Trophoblast cell (in vitro differentiated cells and primary cell): ENCODE measurements around the gene COQ9.

Source experiments
- DNase-seq, 2 donors: peaks; one replicate each; pipeline ENCODE4 v3.0.0-alpha.2; 2016
- H2AFZ ChIP-seq: 2 replicates; pipeline ENCODE4 v1.6.1; 2013; ENCODE audit warnings: low read length, moderate library complexity, mild to moderate bottlenecking; ENCODE audit not compliant: insufficient read depth, poor library complexity
- H2AK5ac ChIP-seq: 2 replicates; pipeline ENCODE4 v1.6.1; 2013; ENCODE audit warnings: mild to moderate bottlenecking, low read length
- H2BK120ac ChIP-seq: 2 replicates; pipeline ENCODE4 v1.6.1; 2013; ENCODE audit warnings: low read length, mild to moderate bottlenecking, moderate library complexity; ENCODE audit not compliant: insufficient read depth, poor library complexity
- H2BK12ac ChIP-seq: 2 replicates; pipeline ENCODE4 v1.6.1; 2013; ENCODE audit warnings: mild to moderate bottlenecking, low read length, moderate library complexity
- H2BK5ac ChIP-seq: 2 replicates; pipeline ENCODE4 v1.6.1; 2013; ENCODE audit warnings: low read length, low read depth, moderate library complexity, mild to moderate bottlenecking; ENCODE audit not compliant: poor library complexity
- H3K14ac ChIP-seq: 2 replicates; pipeline ENCODE4 v1.6.1; 2013; ENCODE audit warnings: mild to moderate bottlenecking, low read length
- H3K18ac ChIP-seq: 2 replicates; pipeline ENCODE4 v1.6.1; 2013; ENCODE audit warnings: mild to moderate bottlenecking, low read length
- H3K23ac ChIP-seq: 2 replicates; pipeline ENCODE4 v1.6.1; 2013; ENCODE audit warnings: low read length
- H3K27ac ChIP-seq: 2 replicates; pipeline ENCODE4 v1.5.1; 2013; ENCODE audit warnings: low read depth, mild to moderate bottlenecking, inconsistent platforms, low read length, moderate library complexity
- H3K27me3 ChIP-seq: 2 replicates; pipeline ENCODE4 v1.6.1; 2013; ENCODE audit warnings: inconsistent platforms, mild to moderate bottlenecking, low read length, moderate library complexity; ENCODE audit not compliant: insufficient read depth
- H3K36me3 ChIP-seq, 2 experiments: 1 replicate in 1 of 2; 2 replicates in 1 of 2; pipeline ENCODE4 v1.6.1; 2013; ENCODE audit warnings: low read length in 2 of 2, mild to moderate bottlenecking in 2 of 2, moderate library complexity in 1 of 2; ENCODE audit not compliant: insufficient read depth in 2 of 2, control insufficient read depth in 1 of 2
- H3K4ac ChIP-seq: 2 replicates; pipeline ENCODE4 v1.6.1; 2013; ENCODE audit warnings: low read depth, mild to moderate bottlenecking, low read length, moderate library complexity
- H3K4me1 ChIP-seq, 2 experiments: 1 replicate in 1 of 2; 2 replicates in 1 of 2; pipeline ENCODE4 v1.6.1; 2013; ENCODE audit warnings: low read length in 2 of 2, mild to moderate bottlenecking in 2 of 2, moderate library complexity in 1 of 2; ENCODE audit not compliant: insufficient read depth in 2 of 2, control insufficient read depth in 1 of 2
- H3K4me2 ChIP-seq: 2 replicates; pipeline ENCODE4 v1.6.1; 2013; ENCODE audit warnings: inconsistent platforms, mild to moderate bottlenecking, low read length, moderate library complexity
- H3K4me3 ChIP-seq: 2 replicates; pipeline ENCODE4 v1.5.1; 2013; ENCODE audit warnings: mild to moderate bottlenecking, low read depth, low read length, inconsistent platforms
- H3K79me1 ChIP-seq: one replicate; pipeline ENCODE4 v1.6.1; 2013; ENCODE audit warnings: low read length
- H3K79me2 ChIP-seq: 2 replicates; pipeline ENCODE4 v1.6.1; 2013; ENCODE audit warnings: low read length, mild to moderate bottlenecking; ENCODE audit not compliant: control insufficient read depth, insufficient read depth, poor library complexity
- H3K9ac ChIP-seq: 2 replicates; pipeline ENCODE4 v1.6.1; 2013; ENCODE audit warnings: mild to moderate bottlenecking, low read length
- H3K9me3 ChIP-seq: 2 replicates; pipeline ENCODE4 v1.6.1; 2013; ENCODE audit warnings: low read depth, mild to moderate bottlenecking, control low read depth, inconsistent platforms, low read length; ENCODE audit not compliant: insufficient read depth
- H4K12ac ChIP-seq: 2 replicates; pipeline ENCODE4 v1.6.1; 2013; ENCODE audit warnings: low read depth, mild to moderate bottlenecking, low read length, moderate library complexity
- H4K8ac ChIP-seq: 2 replicates; pipeline ENCODE4 v1.6.1; 2013; ENCODE audit warnings: low read depth, mild to moderate bottlenecking, low read length, moderate library complexity
- H4K91ac ChIP-seq: one replicate; pipeline ENCODE4 v1.6.1; 2013; ENCODE audit warnings: low read depth, mild to moderate bottlenecking, low read length, moderate library complexity
- WGBS: extraction: QIAGEN DNeasy Blood & Tissue Kit; methylation state at CpG from one replicate; pipeline ENCODE4 v1.1.7; 2013; ENCODE audit warnings: missing lambda C conversion rate; ENCODE audit not compliant: insufficient read length, insufficient coverage; ENCODE audit errors: extremely low coverage; 5-methylcytosine and 5-hydroxymethylcytosine counted together

COQ9 gene

GRCh38 chr16:57479976-57480753 is 32.9 kb downstream of the COQ9 start:
- peaks cover 3% of the 10 kb centered on the region for H3K9me3 ChIP-seq
- no CpG with 5 or more reads among the region's 15 CpGs for WGBS
- H2AK5ac ChIP-seq = no peak overlapping the region
- H3K18ac ChIP-seq = peak overlapping the region; percentile 19
- H3K14ac ChIP-seq = peak overlapping the region; percentile 66
- H3K4ac ChIP-seq = peak overlapping the region; percentile 89
- peak overlapping the region; percentile 49 for H3K4me2 ChIP-seq
- no peak overlapping the region for H3K9ac ChIP-seq
- peaks cover 71 to 84% of the 10 kb centered on the region in 2 experiments for H3K4me1 ChIP-seq
- H4K91ac ChIP-seq = peak overlapping the region; percentile 65
- no peak overlapping the region for H3K4me3 ChIP-seq
- peak overlapping the region; percentile 66 for H2BK5ac ChIP-seq
- no peak overlapping the region for H3K23ac ChIP-seq
- H3K36me3 ChIP-seq = peaks cover 81 to 91% of the 10 kb centered on the region in 2 experiments
- peak overlapping the region; percentile 70 for H3K27ac ChIP-seq
- no peak overlapping the region for H4K12ac ChIP-seq
- H3K27me3 ChIP-seq = no peaks in the 10 kb centered on the region
- DNase-seq = peak; percentile 43 to 69
- H3K79me1 ChIP-seq = peaks cover 63% of the 10 kb centered on the region
- H2AFZ ChIP-seq = no peak overlapping the region
- H2BK12ac ChIP-seq = peak overlapping the region; percentile 38
- peaks cover 66% of the 10 kb centered on the region for H3K79me2 ChIP-seq
- peak overlapping the region; percentile 57 for H2BK120ac ChIP-seq
- H4K8ac ChIP-seq = peak overlapping the region; percentile 72

- no CpG with 5 or more reads among the region's 6 CpGs for WGBS
- Histone ChIP-seq H3K4me1 (peaks cover 66 to 82% of the 10 kb centered on the region in 2 experiments), H3K9ac (no peak overlapping the region)
Observed at GRCh38 chr16:57480754-57481230, 33.5 kb downstream of the COQ9 start.

GRCh38 chr16:57481421-57481820 is 34.1 kb downstream of the COQ9 start:
- Histone ChIP-seq H3K9me3 (peaks cover 3% of the 10 kb centered on the region), H2AFZ (no peak overlapping the region), H3K4ac (peak overlapping the region; percentile 89), H2BK12ac (peak overlapping the region; percentile 12), H3K4me3 (no peak overlapping the region), H3K4me2 (no peak overlapping the region), H3K18ac (peak overlapping the region; percentile 73), H3K14ac (peak overlapping the region; percentile 50), H2AK5ac (no peak overlapping the region), H2BK5ac (peak overlapping the region; percentile 59), H3K27me3 (no peaks in the 10 kb centered on the region), H4K91ac (peak overlapping the region; percentile 65), H3K79me1 (peaks cover 69% of the 10 kb centered on the region), H4K12ac (peak overlapping the region; percentile 28), H3K27ac (peak overlapping the region; percentile 70), H3K9ac (no peak overlapping the region), H3K23ac (no peak overlapping the region), H3K4me1 (peaks cover 60 to 76% of the 10 kb centered on the region in 2 experiments), H2BK120ac (peak overlapping the region; percentile 1), H3K79me2 (peaks cover 76% of the 10 kb centered on the region), H4K8ac (peak overlapping the region; percentile 40), H3K36me3 (peaks cover 73 to 83% of the 10 kb centered on the region in 2 experiments)
- no peak for DNase-seq
- no CpG with 5 or more reads among the region's 4 CpGs for WGBS

More at GRCh38 chr16:57480754-57481230, 33.5 kb downstream of the COQ9 start:
- H4K91ac ChIP-seq = peak overlapping the region; percentile 65
- H3K23ac ChIP-seq = no peak overlapping the region
- no peak overlapping the region for H3K4me3 ChIP-seq
- H3K79me1 ChIP-seq = peaks cover 67% of the 10 kb centered on the region
- H3K27ac ChIP-seq = peak overlapping the region; percentile 70
- H2AK5ac ChIP-seq = no peak overlapping the region
- H3K27me3 ChIP-seq = no peaks in the 10 kb centered on the region
- H4K8ac ChIP-seq = peak overlapping the region; percentile 43
- peak overlapping the region; percentile 89 for H3K4ac ChIP-seq
- no peak for DNase-seq
- peak overlapping the region; percentile 10 for H3K4me2 ChIP-seq
- H4K12ac ChIP-seq = peak overlapping the region; percentile 4
- peak overlapping the region; percentile 50 for H2BK12ac ChIP-seq
- H2AFZ ChIP-seq = no peak overlapping the region
- peak overlapping the region; percentile 73 for H3K18ac ChIP-seq
- peaks cover 3% of the 10 kb centered on the region for H3K9me3 ChIP-seq
- H3K14ac ChIP-seq = peak overlapping the region; percentile 50
- peak overlapping the region; percentile 1 for H2BK120ac ChIP-seq
- H2BK5ac ChIP-seq = peak overlapping the region; percentile 73
- H3K36me3 ChIP-seq = peaks cover 80 to 89% of the 10 kb centered on the region in 2 experiments
- peaks cover 72% of the 10 kb centered on the region for H3K79me2 ChIP-seq

GRCh38 chr16:57482845-57483545 is 35.7 kb downstream of the COQ9 start:
- Histone ChIP-seq H3K36me3 (peaks cover 58 to 67% of the 10 kb centered on the region in 2 experiments), H3K9ac (peak overlapping the region; percentile 8)

More at GRCh38 chr16:57482845-57483545, 35.7 kb downstream of the COQ9 start:
- no CpG with 5 or more reads among the region's 14 CpGs for WGBS
- DNase-seq = no peak
- Histone ChIP-seq H2BK5ac (peak overlapping the region; percentile 32), H3K4me3 (no peak overlapping the region), H2BK120ac (no peak overlapping the region), H3K27ac (peak overlapping the region; percentile 89), H3K14ac (peak overlapping the region; percentile 5), H4K91ac (peak overlapping the region; percentile 44), H3K4ac (peak overlapping the region; percentile 64), H3K79me1 (peaks cover 77% of the 10 kb centered on the region), H3K18ac (peak overlapping the region; percentile 23), H3K4me2 (peak overlapping the region; percentile 88), H2BK12ac (no peak overlapping the region), H3K4me1 (peaks cover 57 to 76% of the 10 kb centered on the region in 2 experiments), H3K27me3 (no peaks in the 10 kb centered on the region), H3K79me2 (peaks cover 68% of the 10 kb centered on the region), H3K9me3 (no peaks in the 10 kb centered on the region), H4K8ac (peak overlapping the region; percentile 57), H2AFZ (no peak overlapping the region), H4K12ac (no peak overlapping the region), H2AK5ac (peak overlapping the region; percentile 18), H3K23ac (no peak overlapping the region)
